GM19452 (cell line): ENCODE data around the gene NDC80.
"Not testable (repeated sequence)": the region's sequence is repeated elsewhere in the genome, so short reads cannot be mapped to it uniquely, and the experiment has no call there.

Experiments used
- ATAC-seq: cut with Tn5 transposase; IDR thresholded peaks from one replicate; pipeline ENCODE4 v1.9.1; 2021; ENCODE audit not compliant: unreplicated experiment

The NDC80 gene

GRCh38 chr18:2571200-2572170 lies at the start of gene NDC80, which contains the start of gene METTL4:
NDC80 (plus strand) TSS chr18:2571557; CDS start chr18:2572986, 1,429 bp downstream.
METTL4 (minus strand) TSS chr18:2571505; CDS start chr18:2567216, 4,289 bp downstream.
- ATAC-seq: peak; percentile 75

GRCh38 chr18:2522112-2522511 lies 49.2 kb upstream of the NDC80 start:
- peak; percentile 55 for ATAC-seq

- not testable (repeated sequence) for ATAC-seq
Measured at GRCh38 chr18:2524794-2525198, 46.6 kb upstream of the NDC80 start.

- ATAC-seq: no peak
Measured at GRCh38 chr18:2526329-2526728, 45.0 kb upstream of the NDC80 start.

GRCh38 chr18:2529154-2529553 lies 42.2 kb upstream of the NDC80 start:
- ATAC-seq: no peak

- no peak for ATAC-seq
Measured at GRCh38 chr18:2531751-2532150, 39.6 kb upstream of the NDC80 start.

GRCh38 chr18:2532797-2533196 lies 38.6 kb upstream of the NDC80 start:
- ATAC-seq: no peak

- ATAC-seq: peak; percentile 46
Measured at GRCh38 chr18:2534906-2535305, 36.5 kb upstream of the NDC80 start.

- peak; percentile 30 for ATAC-seq
Measured at GRCh38 chr18:2535419-2535910, 35.9 kb upstream of the NDC80 start.

- no peak for ATAC-seq
Measured at GRCh38 chr18:2536063-2536462, 35.3 kb upstream of the NDC80 start.

- no peak for ATAC-seq
Measured at GRCh38 chr18:2536493-2536892, 34.9 kb upstream of the NDC80 start.

- ATAC-seq: no peak
Measured at GRCh38 chr18:2537296-2537695, 34.1 kb upstream of the NDC80 start.

- ATAC-seq: no peak
Measured at GRCh38 chr18:2538236-2538635, 33.1 kb upstream of the NDC80 start.

- no peak for ATAC-seq
Measured at GRCh38 chr18:2538844-2539243, 32.5 kb upstream of the NDC80 start.

GRCh38 chr18:2540575-2540974 lies 30.8 kb upstream of the NDC80 start:
- no peak for ATAC-seq

GRCh38 chr18:2541925-2542563 lies 29.3 kb upstream of the NDC80 start:
- ATAC-seq: not testable (repeated sequence)

- no peak for ATAC-seq
Measured at GRCh38 chr18:2545155-2545554, 26.2 kb upstream of the NDC80 start.

- ATAC-seq: peak; percentile 61
Measured at GRCh38 chr18:2547477-2548087, 23.8 kb upstream of the NDC80 start.

GRCh38 chr18:2549462-2549861 lies 21.9 kb upstream of the NDC80 start:
- ATAC-seq: no peak

GRCh38 chr18:2551425-2551824 lies 19.9 kb upstream of the NDC80 start:
- no peak for ATAC-seq

GRCh38 chr18:2554696-2555095 lies 16.7 kb upstream of the NDC80 start:
- no peak for ATAC-seq
